Motor neuron (in vitro differentiated cells): ENCODE results near the gene BDP1. TPM values are rescaled to one million over a fixed set of nuclear protein-coding genes. Genes with fewer than 3 reads are reported as not detected.
"Not testable (repeated sequence)": the region's sequence is repeated elsewhere in the genome, so short reads cannot be mapped to it uniquely, and the experiment has no call there.

Source experiments
- ATAC-seq, 8 experiments: fragments of 200-7000 bp; cut with Tn5 transposase; replicated peaks in 6 of 8; 2 replicates each; pipeline ENCODE4 v1.8.0; 2021; ENCODE audit warnings: mild to moderate bottlenecking in 8 of 8, moderate library complexity in 8 of 8
- H3K27ac ChIP-seq, 2 donors: fragments of 250-450 bp; sonication (Bioruptor Pico); 2 replicates each; pipeline ENCODE4 v1.9.0; 2021; ENCODE audit warnings: antibody characterized with exemption in 2 of 2, mild to moderate bottlenecking in 2 of 2, moderate library complexity in 1 of 2
- H3K4me1 ChIP-seq, 2 donors: fragments of 250-450 bp; sonication (Bioruptor Pico); replicated peaks in 1 of 2; 2 replicates each; pipeline ENCODE4 v1.6.1; 2021; ENCODE audit warnings: antibody characterized with exemption in 2 of 2, mild to moderate bottlenecking in 2 of 2, moderate library complexity in 1 of 2
- H3K4me3 ChIP-seq, 5 donors: fragments of 250-450 bp; sonication (Bioruptor Pico); 2 replicates each; pipeline ENCODE4 v1.9.0; 2021; ENCODE audit warnings: antibody characterized with exemption in 5 of 5, mild to moderate bottlenecking in 5 of 5, moderate library complexity in 4 of 5
- WGBS, 10 experiments: fragments of 450-650 bp; shearing (Covaris generic); methylation state at CpG; one replicate each; pipeline ENCODE4 v1.0.0; 2022; 5-methylcytosine and 5-hydroxymethylcytosine counted together
- in situ Hi-C, 9 experiments: fragments of 400-800 bp; cut with MboI; loops; one replicate each; pipeline ENCODE4 v1.15.0; 2021; ENCODE audit warnings: low sequenced_read_pairs in 9 of 9, low pct_unique_long_range_greater_than_20kb in 2 of 9; ENCODE audit not compliant: unreplicated experiment in 9 of 9
- total RNA-seq, 8 experiments: library from RNA; unstranded; fragments of 300-600 nt; gene quantifications; 2 replicates each; pipeline versions ENCODE4 v1.2.3 to v1.2.4, GENCODE V29; 2022

The BDP1 gene
- total RNA-seq, 8 experiments from 2014 or later: 16.5 to 42.3 (median 25.1) TPM

GRCh38 chr5:71551582-71551981 is 96.1 kb downstream of the BDP1 start:
- ATAC-seq: not testable (repeated sequence)

GRCh38 chr5:71552026-71552749 is 96.7 kb downstream of the BDP1 start:
- WGBS, 10 experiments: no CpG with 5 or more reads among the region's 53 CpGs
- H3K4me1 ChIP-seq, H3K4me3 ChIP-seq, H3K27ac ChIP-seq, ATAC-seq, in situ Hi-C loops: not testable (repeated sequence)

More at GRCh38 chr5:71551582-71551981, 96.1 kb downstream of the BDP1 start:
- no CpG with 5 or more reads among the region's 27 CpGs for WGBS, 10 experiments
- H3K27ac ChIP-seq, H3K4me1 ChIP-seq, H3K4me3 ChIP-seq, in situ Hi-C loops: not testable (repeated sequence)

- WGBS, 10 experiments: 71 to 100% (median 92%) methylated on average over 1 to 4 of the region's 4 CpGs; no CpG with 5 or more reads in 2 of the 10 experiments
- Histone ChIP-seq H3K27ac (no peak overlapping the region), H3K4me3 (no peak overlapping the region), H3K4me1 (no peaks in the 10 kb centered on the region)
- in situ Hi-C loops: no loop called here
- ATAC-seq: no peak
These were observed 107.7 kb downstream of the BDP1 start for GRCh38 chr5:71563161-71563560.

- ATAC-seq: no peak
- Histone ChIP-seq H3K4me3 (no peak overlapping the region), H3K4me1 (peaks cover 0 to 2% of the 10 kb centered on the region in 2 donors), H3K27ac (no peak overlapping the region)
- in situ Hi-C loops: no loop called here
These were observed 109.4 kb downstream of the BDP1 start for GRCh38 chr5:71564895-71565294.

GRCh38 chr5:71569748-71570509 is 114.5 kb downstream of the BDP1 start:
- H3K4me3 ChIP-seq: no peak overlapping the region
- 73 to 100% (median 94%) methylated on average over 1 to 4 of the region's 5 CpGs; no CpG with 5 or more reads in 1 of the 10 experiments for WGBS, 10 experiments
- H3K27ac ChIP-seq: no peak overlapping the region
- in situ Hi-C loops: no loop called here
- H3K4me1 ChIP-seq: peaks cover 0 to 7% of the 10 kb centered on the region in 2 donors
- no peak for ATAC-seq

- ATAC-seq, H3K4me3 ChIP-seq, in situ Hi-C loops, H3K27ac ChIP-seq, H3K4me1 ChIP-seq: not testable (repeated sequence)
- WGBS, 10 experiments: 80 to 100% (median 100%) methylated on average over 1 to 4 of the region's 7 CpGs; no CpG with 5 or more reads in 3 of the 10 experiments
These were observed 116.4 kb downstream of the BDP1 start for GRCh38 chr5:71571811-71572210.

GRCh38 chr5:71573591-71573990 is 118.1 kb downstream of the BDP1 start:
- Histone ChIP-seq H3K27ac (no peak overlapping the region), H3K4me3 (no peak overlapping the region), H3K4me1 (peaks cover 0 to 7% of the 10 kb centered on the region in 2 donors)
- in situ Hi-C loops: no loop called here
- WGBS, 10 experiments: 42 to 100% (median 79%) methylated on average over 1 to 6 of the region's 7 CpGs; no CpG with 5 or more reads in 2 of the 10 experiments
- no peak for ATAC-seq

GRCh38 chr5:71575588-71575987 is 120.1 kb downstream of the BDP1 start:
- H3K4me3 ChIP-seq, in situ Hi-C loops, H3K4me1 ChIP-seq, ATAC-seq, H3K27ac ChIP-seq: not testable (repeated sequence)
- 60 to 100% (median 95%) methylated on average over 1 to 3 of the region's 4 CpGs; no CpG with 5 or more reads in 2 of the 10 experiments for WGBS, 10 experiments

GRCh38 chr5:71576241-71576640 is 120.8 kb downstream of the BDP1 start:
- WGBS, 10 experiments: 72 to 100% (median 96%) methylated on average over 1 to 3 of the region's 3 CpGs; no CpG with 5 or more reads in 4 of the 10 experiments
- Histone ChIP-seq H3K4me1 (no peaks in the 10 kb centered on the region), H3K27ac (no peak overlapping the region), H3K4me3 (no peak overlapping the region)
- in situ Hi-C loops: no loop called here
- ATAC-seq: no peak

GRCh38 chr5:71577839-71578238 is 122.4 kb downstream of the BDP1 start:
- H3K4me1 ChIP-seq, ATAC-seq, H3K27ac ChIP-seq, H3K4me3 ChIP-seq, in situ Hi-C loops: not testable (repeated sequence)
- WGBS, 10 experiments: 71 to 100% (median 100%) methylated on average over 1 to 6 of the region's 6 CpGs; no CpG with 5 or more reads in 1 of the 10 experiments

GRCh38 chr5:71582945-71583584 is 127.6 kb downstream of the BDP1 start:
- H3K4me3 ChIP-seq: no peak overlapping the region
- no peak overlapping the region for H3K27ac ChIP-seq
- WGBS, 10 experiments: 40 to 100% (median 86%) methylated on average over 1 to 4 of the region's 4 CpGs; no CpG with 5 or more reads in 1 of the 10 experiments
- peaks cover 2 to 9% of the 10 kb centered on the region in 2 donors for H3K4me1 ChIP-seq
- in situ Hi-C loops: no loop called here
- ATAC-seq: no peak

GRCh38 chr5:71586052-71586940 is 130.8 kb downstream of the BDP1 start:
- in situ Hi-C loops: no loop called here
- 79 to 98% (median 90%) methylated on average over 3 to 18 of the region's 22 CpGs for WGBS, 10 experiments

More at GRCh38 chr5:71586052-71586940, 130.8 kb downstream of the BDP1 start:
- H3K4me3 ChIP-seq: peak overlapping the region; percentile 55 to 75 (median 72)
- H3K27ac ChIP-seq: no peak overlapping the region
- peaks cover 2 to 10% of the 10 kb centered on the region in 2 donors for H3K4me1 ChIP-seq
- ATAC-seq: peak in 2 of 8 experiments; percentile 1 to 37
